Stomach (tissue), 9 donors: ENCODE results near the gene NTRK3. TPM values are rescaled to one million over a fixed set of nuclear protein-coding genes. Genes with fewer than 3 reads are reported as not detected.

Source experiments
- DNase-seq, 2 donors: peaks; one replicate each; pipeline versions ENCODE4 v3.0.0 to v3.0.0-alpha.2; 2013 to 2019
- H3K27ac ChIP-seq, 5 donors: fragments of 200-600 bp in 4 of 5; sonication (generic) in 4 of 5; one replicate each; pipeline ENCODE4 v1.5.1; 2013 to 2019; ENCODE audit warnings: mild to moderate bottlenecking in 1 of 5, moderate library complexity in 1 of 5
- H3K27me3 ChIP-seq, 3 donors: fragments of 200-600 bp; sonication (generic); one replicate each; pipeline ENCODE4 v1.5.1; 2017 to 2019; ENCODE audit warnings: mixed run types in 1 of 3
- H3K36me3 ChIP-seq, 4 donors: fragments of 200-600 bp; sonication (generic); 1 replicate in 3 of 4; 2 replicates in 1 of 4; pipeline ENCODE4 v1.5.1; 2016 to 2019
- H3K4me1 ChIP-seq, 4 donors: fragments of 200-600 bp; sonication (generic); one replicate each; pipeline ENCODE4 v1.5.1; 2016 to 2019
- H3K4me3 ChIP-seq, 4 donors: fragments of 200-600 bp; sonication (generic) in 3 of 4; one replicate each; pipeline ENCODE4 v1.5.1; 2016 to 2019; ENCODE audit warnings: mild to moderate bottlenecking in 1 of 4
- H3K9me3 ChIP-seq, 4 donors: fragments of 200-600 bp; sonication (generic); one replicate each; pipeline ENCODE4 v1.5.1; 2016 to 2019
- EP300 ChIP-seq: sonication (generic); formaldehyde crosslinking; IDR thresholded peaks from one replicate; pipeline ENCODE4 v1.6.1; 2017; ENCODE audit warnings: antibody characterized with exemption
- POLR2A ChIP-seq, 4 donors: fragments of 450-650 bp; IDR thresholded peaks; one replicate each; pipeline ENCODE4 v1.6.1; 2016; ENCODE audit warnings: antibody characterized with exemption in 4 of 4, control low read depth in 2 of 4, mild to moderate bottlenecking in 1 of 4, moderate library complexity in 1 of 4
- POLR2AphosphoS5 ChIP-seq, 3 donors: sonication (generic); formaldehyde crosslinking; IDR thresholded peaks; one replicate each; pipeline ENCODE4 v1.6.1; 2016; ENCODE audit warnings: antibody characterized with exemption in 3 of 3
- WGBS, 5 donors: extraction: QIAGEN DNeasy Blood & Tissue Kit in 3 of 5; methylation state at CpG; one replicate each; pipeline versions ENCODE4 v1.1.5 to v1.1.7; 2013 to 2018; 5-methylcytosine and 5-hydroxymethylcytosine counted together
- intact Hi-C: fragments of 100-400 bp; cut with DNase I; formaldehyde crosslinking; loops from one replicate; pipeline ENCODE4 v1.15.1; 2023; ENCODE audit warnings: low total_unique reads
- polyA plus RNA-seq, 3 donors: library from polyadenylated mRNA; stranded (reverse); fragments of 200-250 nt; gene quantifications; one replicate each; pipeline ENCODE4 v1.2.3, GENCODE V29; 2013
- total RNA-seq, 5 donors: library from RNA; depleted of rRNA; stranded (reverse); fragments of >200 nt; gene quantifications; one replicate each; pipeline versions ENCODE4 v1.1.0 to v1.2.3, GENCODE V29; 2014 to 2016
- TF ChIP-seq, protein P1 (sequence below), 7 experiments: fragments of 450-650 bp in 4 of 7; fragments of 200-600 bp in 3 of 7; sonication (generic) in 3 of 7; IDR thresholded peaks; one replicate each; pipeline ENCODE4 v1.5.1; 2016 to 2019; ENCODE audit warnings: antibody characterized with exemption in 7 of 7, control low read depth in 2 of 7, mild to moderate bottlenecking in 1 of 7
- donor health status: healthy with polysubstance abuse.
- donor health status: Bipolar disorder and iron deficiency.
- donor health status: healthy.

The NTRK3 gene
- total and polyA plus RNA-seq, 8 donors = under 0.01 to 18.2 (median 1.0) TPM; not detected in 1

DNA sequence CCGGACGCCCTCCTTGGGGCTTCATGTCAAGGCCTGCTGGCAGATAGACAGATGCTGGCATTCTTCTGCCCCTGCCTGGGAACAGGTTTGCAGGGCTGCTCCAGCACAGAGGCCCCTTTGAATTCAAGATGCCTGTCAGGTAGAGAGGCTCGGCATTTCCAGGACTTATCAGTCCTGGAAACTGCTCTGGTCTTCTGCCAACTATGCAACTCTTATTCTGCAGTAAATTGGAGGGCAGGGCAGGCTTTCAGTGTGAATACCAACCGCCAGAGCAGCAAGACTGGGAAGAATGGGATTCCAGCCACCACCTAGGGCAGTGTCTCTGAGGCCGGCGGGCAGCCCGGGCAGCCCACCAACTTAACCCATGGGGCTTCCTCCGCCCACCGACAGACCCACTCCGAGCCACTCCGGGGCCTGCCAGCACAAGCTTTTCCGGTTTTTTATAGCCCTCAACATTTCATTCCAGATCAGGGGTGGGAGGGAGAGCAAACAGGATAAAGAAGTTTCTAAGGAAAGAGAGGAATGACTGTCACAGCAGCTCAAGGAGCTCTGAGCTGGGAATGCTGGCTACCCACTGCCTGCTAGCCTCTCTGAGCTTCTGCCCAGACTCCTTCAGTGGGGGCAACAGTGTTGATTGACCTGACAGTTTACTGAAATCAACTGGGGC lies 140.9 kb downstream of the NTRK3 start:
- Histone ChIP-seq H3K36me3 (no peaks in the 10 kb centered on the region), H3K9me3 (no peaks in the 10 kb centered on the region), H3K4me3 (no peak overlapping the region), H3K27me3 (no peaks in the 10 kb centered on the region), H3K4me1 (no peaks in the 10 kb centered on the region), H3K27ac (no peak overlapping the region)
- TF ChIP-seq POLR2A (IDR thresholded peaks at IDR 0.05) (no peak), EP300 (no peak), POLR2AphosphoS5 (IDR thresholded peaks at IDR 0.05) (no peak)
- TF ChIP-seq, protein P1, sequence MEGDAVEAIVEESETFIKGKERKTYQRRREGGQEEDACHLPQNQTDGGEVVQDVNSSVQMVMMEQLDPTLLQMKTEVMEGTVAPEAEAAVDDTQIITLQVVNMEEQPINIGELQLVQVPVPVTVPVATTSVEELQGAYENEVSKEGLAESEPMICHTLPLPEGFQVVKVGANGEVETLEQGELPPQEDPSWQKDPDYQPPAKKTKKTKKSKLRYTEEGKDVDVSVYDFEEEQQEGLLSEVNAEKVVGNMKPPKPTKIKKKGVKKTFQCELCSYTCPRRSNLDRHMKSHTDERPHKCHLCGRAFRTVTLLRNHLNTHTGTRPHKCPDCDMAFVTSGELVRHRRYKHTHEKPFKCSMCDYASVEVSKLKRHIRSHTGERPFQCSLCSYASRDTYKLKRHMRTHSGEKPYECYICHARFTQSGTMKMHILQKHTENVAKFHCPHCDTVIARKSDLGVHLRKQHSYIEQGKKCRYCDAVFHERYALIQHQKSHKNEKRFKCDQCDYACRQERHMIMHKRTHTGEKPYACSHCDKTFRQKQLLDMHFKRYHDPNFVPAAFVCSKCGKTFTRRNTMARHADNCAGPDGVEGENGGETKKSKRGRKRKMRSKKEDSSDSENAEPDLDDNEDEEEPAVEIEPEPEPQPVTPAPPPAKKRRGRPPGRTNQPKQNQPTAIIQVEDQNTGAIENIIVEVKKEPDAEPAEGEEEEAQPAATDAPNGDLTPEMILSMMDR (IDR thresholded peaks at IDR 0.05) = no peak
- whole genome bisulfite sequencing, 5 donors = 58 to 64% (median 61%) methylated on average over 8 to 12 of the region's 12 CpGs
- peak in 1 of 2 donors; percentile 16 for DNase-seq
- intact Hi-C loops = no loop called here

DNA sequence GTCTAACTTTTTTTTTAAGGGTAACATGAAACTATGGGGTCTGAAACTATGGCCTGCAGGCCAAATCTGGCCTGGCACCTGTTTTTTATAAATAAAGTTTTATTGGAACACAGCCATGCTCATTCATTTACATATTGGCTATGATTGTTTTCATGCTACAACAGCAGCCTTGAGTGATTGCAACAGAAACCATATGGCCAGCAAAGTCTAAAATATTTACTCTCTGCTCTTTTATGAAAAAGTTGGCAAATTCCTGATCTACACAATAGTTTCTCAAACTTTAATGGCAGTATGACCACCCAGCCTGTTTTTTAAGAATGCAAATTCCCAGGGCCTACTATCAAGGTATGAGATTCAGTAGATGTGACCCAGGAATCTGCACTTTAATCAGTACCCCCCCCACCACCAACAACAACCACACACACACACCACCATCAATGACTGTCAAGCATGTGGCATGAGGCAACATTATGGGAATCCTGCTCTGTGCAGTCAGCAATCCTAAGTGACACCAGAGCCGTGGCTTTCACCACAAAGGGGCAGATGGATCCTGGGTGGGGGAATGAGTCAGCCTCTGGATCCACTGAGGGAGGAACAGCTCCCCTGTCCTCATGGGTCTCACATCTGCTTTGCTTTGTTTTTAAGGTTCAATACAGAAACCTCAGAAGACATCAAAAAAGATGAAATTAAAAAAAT lies 142.8 kb downstream of the NTRK3 start:
- intact Hi-C loops = no loop called here
- Histone ChIP-seq H3K4me1 (no peaks in the 10 kb centered on the region), H3K9me3 (no peaks in the 10 kb centered on the region), H3K27me3 (no peaks in the 10 kb centered on the region), H3K36me3 (no peaks in the 10 kb centered on the region), H3K27ac (no peak overlapping the region), H3K4me3 (no peak overlapping the region)
- 6 to 40% (median 34%) methylated on average over 1 of the region's 1 CpG for WGBS, 5 donors
- DNase-seq = no peak
- TF ChIP-seq, protein P1 (IDR thresholded peaks at IDR 0.05) = no peak
- TF ChIP-seq POLR2AphosphoS5 (IDR thresholded peaks at IDR 0.05) (no peak), EP300 (no peak), POLR2A (IDR thresholded peaks at IDR 0.05) (no peak)

DNA sequence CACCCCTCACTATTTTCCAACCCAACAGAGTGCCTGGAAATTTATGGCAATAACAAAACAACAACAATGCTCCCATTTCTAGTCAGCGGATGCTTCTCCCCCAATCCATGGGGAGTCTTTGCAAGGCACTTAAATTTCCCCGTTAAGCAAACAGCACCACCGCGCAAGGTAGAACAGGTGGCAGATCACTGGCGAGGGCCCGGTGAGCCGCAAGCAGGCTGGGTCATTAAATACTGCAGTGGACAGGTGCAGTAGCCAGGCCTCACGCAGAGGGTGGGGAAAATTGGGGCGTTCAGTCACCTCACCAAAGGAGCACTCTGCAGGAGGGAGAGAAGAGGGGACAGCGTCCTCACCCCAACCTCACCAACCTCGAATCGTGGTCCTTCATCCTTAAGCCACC lies 147.5 kb downstream of the NTRK3 start:
- intact Hi-C loops = no loop called here
- no peak overlapping the region for H3K27ac ChIP-seq
- 65 to 86% (median 77%) methylated on average over 12 of the region's 12 CpGs for WGBS, 5 donors
- no peaks in the 10 kb centered on the region for H3K27me3 ChIP-seq
- H3K4me3 ChIP-seq = no peak overlapping the region
- no peak for DNase-seq
- TF ChIP-seq POLR2A (IDR thresholded peaks at IDR 0.05) (no peak), POLR2AphosphoS5 (IDR thresholded peaks at IDR 0.05) (no peak), EP300 (no peak)
- TF ChIP-seq, protein P1 (IDR thresholded peaks at IDR 0.05) = no peak
- no peaks in the 10 kb centered on the region for H3K36me3 ChIP-seq
- H3K4me1 ChIP-seq = no peaks in the 10 kb centered on the region
- H3K9me3 ChIP-seq = no peaks in the 10 kb centered on the region

DNA sequence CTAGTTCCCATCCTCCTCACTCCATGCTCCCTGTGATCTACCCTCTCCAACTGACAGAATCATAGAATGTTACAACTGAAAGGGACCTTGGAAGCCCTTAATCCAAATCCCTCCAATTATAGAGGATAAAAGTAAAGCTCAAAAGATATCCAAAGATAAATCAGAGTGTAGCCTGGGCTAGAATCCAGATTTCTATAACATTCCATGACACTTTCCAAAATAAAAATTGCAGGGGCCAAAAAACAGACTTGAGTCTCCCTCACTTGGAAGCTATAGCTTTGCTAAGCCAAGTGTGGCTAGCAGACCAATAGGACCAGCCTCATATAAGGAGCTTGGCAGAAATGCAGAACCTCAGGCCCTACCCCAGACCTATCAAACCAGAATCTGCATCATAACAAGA lies 148.1 kb downstream of the NTRK3 start:
- Histone ChIP-seq H3K9me3 (no peaks in the 10 kb centered on the region), H3K4me1 (no peaks in the 10 kb centered on the region), H3K27me3 (no peaks in the 10 kb centered on the region), H3K27ac (no peak overlapping the region), H3K36me3 (no peaks in the 10 kb centered on the region), H3K4me3 (no peak overlapping the region)
- TF ChIP-seq POLR2A (IDR thresholded peaks at IDR 0.05) (no peak), EP300 (no peak), POLR2AphosphoS5 (IDR thresholded peaks at IDR 0.05) (no peak)
- TF ChIP-seq, protein P1 (IDR thresholded peaks at IDR 0.05) = no peak
- intact Hi-C loops = no loop called here
- DNase-seq = peak in 1 of 2 donors; percentile 19
